ENCODE measurements around the gene MEGF11.

Gene MEGF11

DNA sequence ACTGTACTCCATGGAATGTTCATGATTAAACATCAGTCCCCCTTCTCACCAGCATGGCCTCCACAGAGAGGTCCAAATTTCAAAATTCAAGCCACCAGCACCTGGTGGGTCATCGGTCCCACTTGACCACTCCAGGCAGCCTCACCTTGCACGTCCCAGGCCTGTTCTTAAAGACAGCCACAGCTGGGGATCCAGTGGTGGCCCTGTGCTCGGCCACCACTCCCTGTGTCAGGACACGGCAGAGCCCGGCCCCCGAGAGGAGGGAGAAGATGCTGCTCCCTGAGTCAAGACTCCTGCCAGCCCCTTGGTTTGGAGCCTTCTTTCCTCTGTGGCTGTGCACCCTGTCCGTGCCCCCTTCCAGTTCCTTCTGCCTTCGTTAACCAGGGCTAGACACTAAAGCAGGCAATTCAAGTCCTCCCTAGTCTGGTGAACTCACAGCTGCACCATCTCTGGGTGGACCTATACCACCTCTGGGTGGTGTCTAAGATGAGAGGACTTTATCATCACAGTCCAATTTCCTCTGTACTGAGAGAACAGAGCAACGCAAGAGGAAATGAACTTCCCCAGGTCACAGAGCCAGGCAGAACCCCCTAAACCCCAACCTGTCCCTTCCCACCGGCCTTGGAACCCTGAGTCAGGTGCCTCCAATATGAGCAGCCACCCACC is 97.1 kb downstream of the MEGF11 start:
- in situ Hi-C loops (cut with MboI; ENCODE audit: low sequenced_read_pairs), result no loop called here
- no peaks in the 10 kb centered on the region for H3K4me1 ChIP-seq
- peaks cover 73% of the 10 kb centered on the region for H3K27me3 ChIP-seq (ENCODE audit: low read depth)
- H3K9me3 ChIP-seq, result no peaks in the 10 kb centered on the region
- no peaks in the 10 kb centered on the region for H3K36me3 ChIP-seq (replicated peaks)
- H3K4me3 ChIP-seq, result no peak overlapping the region
- no peak for DNase-seq (ENCODE audit: low spot score in 2 of 2)

DNA sequence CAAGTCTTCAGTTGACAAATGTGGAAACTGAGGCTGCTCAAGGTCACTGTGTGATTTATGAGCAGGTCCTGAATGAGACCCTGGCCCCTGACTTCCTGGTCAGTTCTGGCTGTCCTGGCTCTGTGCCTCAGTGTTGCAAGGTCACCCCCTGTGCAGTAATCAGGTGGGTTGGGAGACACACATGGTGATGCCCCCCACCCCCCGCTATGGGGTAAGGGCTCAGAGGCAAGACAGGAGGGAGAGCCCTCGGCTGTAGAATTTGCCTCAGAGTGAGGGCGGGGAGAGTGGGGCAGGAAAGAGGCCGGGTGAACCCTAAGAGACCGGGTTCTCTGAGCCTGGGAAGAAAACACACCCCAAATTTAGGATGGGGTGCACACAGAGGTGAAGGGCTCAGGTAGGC is 98.5 kb downstream of the MEGF11 start:
- in situ Hi-C loops (cut with MboI; ENCODE audit: low sequenced_read_pairs), result no loop called here
- Histone ChIP-seq H3K4me1 (no peaks in the 10 kb centered on the region), H3K36me3 (replicated peaks) (no peaks in the 10 kb centered on the region), H3K27me3 (ENCODE audit: low read depth) (peaks cover 84% of the 10 kb centered on the region), H3K9me3 (no peaks in the 10 kb centered on the region), H3K4me3 (no peak overlapping the region)
- DNase-seq (ENCODE audit: low spot score in 2 of 2), result no peak

DNA sequence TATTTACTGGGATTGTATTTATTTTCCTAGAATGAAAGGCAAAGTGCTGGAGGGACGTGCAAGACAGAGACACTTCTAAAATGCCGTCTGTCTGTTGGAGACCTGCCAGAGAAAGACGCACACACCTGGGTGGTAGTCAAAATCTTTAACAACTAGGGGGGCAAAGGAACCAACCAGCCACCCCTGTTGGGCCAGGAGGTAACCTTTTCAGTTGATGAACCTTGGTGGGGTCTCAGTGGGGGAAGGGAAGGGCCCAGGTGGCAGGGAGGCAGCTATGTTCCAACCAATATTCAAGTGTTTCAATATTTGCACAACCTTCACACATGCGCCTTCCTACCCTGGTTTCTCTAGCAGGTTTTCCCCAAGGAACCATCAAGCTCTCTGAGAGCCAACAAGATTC is 99.0 kb downstream of the MEGF11 start:
- H3K36me3 ChIP-seq (replicated peaks), result no peaks in the 10 kb centered on the region
- no peaks in the 10 kb centered on the region for H3K4me1 ChIP-seq
- no peak overlapping the region for H3K4me3 ChIP-seq
- H3K9me3 ChIP-seq, result no peaks in the 10 kb centered on the region
- DNase-seq (ENCODE audit: low spot score in 2 of 2), result no peak
- H3K27me3 ChIP-seq (ENCODE audit: low read depth), result peaks cover 88% of the 10 kb centered on the region
- in situ Hi-C loops (cut with MboI; ENCODE audit: low sequenced_read_pairs), result no loop called here

DNA sequence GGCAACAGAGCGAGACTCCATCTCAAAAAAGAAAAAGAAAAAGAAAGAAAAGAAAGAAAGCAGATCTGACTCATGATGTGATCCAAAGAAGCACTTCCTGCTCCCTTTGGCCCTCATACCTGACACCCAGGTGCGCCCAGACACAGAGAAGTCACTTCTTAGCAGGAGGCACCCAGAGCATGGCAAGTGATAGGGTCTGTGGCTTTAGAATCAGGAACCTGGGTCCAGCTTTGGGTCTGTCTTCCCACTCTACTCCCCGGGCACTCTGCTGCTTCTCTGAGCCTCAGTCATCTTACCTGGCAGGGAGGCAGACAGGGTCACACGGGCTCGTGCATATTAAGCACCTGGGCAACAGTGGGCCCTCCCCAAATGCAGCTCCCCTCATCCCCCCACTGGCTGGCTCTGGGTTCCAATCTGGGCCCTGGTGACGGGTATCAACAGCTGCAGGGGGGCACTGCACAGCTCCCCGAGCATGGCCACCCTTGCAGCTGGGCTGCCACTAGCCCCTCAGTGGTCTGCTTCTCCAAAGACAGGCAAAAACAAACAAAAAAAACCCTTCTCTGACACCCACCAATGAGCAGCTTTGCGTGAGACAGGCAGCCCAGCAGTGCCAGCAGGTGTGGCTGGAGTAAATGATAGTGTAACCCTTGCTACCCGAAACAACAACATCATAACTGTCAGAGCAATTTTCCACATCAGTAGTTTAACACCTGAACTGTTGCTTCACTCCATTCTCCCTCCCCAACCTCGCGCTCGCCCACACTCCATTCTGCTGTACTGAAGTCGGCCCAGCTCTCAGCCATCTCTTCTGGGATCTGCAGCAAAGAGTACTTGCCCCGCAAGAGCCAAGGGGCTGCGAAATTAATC is 99.8 kb downstream of the MEGF11 start:
- in situ Hi-C loops (cut with MboI; ENCODE audit: low sequenced_read_pairs), result no loop called here
- Histone ChIP-seq H3K4me1 (no peaks in the 10 kb centered on the region), H3K4me3 (no peak overlapping the region), H3K9me3 (no peaks in the 10 kb centered on the region), H3K27me3 (ENCODE audit: low read depth) (peaks cover 95% of the 10 kb centered on the region), H3K36me3 (replicated peaks) (no peaks in the 10 kb centered on the region)
- no peak for DNase-seq (ENCODE audit: low spot score in 2 of 2)

DNA sequence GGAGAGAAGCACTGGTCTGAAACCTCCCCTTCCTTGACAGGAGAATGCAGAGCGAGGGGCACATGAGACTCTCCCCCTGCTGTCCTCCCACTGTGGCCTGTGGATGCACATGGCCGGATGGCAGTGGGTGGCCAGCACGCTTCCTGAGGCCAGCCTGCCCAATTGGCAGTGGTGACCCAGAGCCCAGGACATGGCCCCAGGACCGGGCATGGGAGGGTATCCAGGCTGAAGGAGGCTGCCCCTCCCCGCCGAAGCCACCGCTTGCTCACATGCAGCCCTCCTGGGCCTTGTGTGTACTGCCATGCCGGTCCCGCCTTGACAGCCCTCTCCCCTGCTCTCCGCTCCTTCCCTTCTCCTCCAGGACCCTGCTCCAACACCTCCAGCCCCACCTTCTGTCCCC is 100.9 kb downstream of the MEGF11 start:
- no peak for DNase-seq (ENCODE audit: low spot score in 2 of 2)
- peaks cover 95% of the 10 kb centered on the region for H3K27me3 ChIP-seq (ENCODE audit: low read depth)
- H3K4me3 ChIP-seq, result no peak overlapping the region
- no peaks in the 10 kb centered on the region for H3K36me3 ChIP-seq (replicated peaks)
- no peaks in the 10 kb centered on the region for H3K4me1 ChIP-seq
- in situ Hi-C loops (cut with MboI; ENCODE audit: low sequenced_read_pairs), result no loop called here
- no peaks in the 10 kb centered on the region for H3K9me3 ChIP-seq

DNA sequence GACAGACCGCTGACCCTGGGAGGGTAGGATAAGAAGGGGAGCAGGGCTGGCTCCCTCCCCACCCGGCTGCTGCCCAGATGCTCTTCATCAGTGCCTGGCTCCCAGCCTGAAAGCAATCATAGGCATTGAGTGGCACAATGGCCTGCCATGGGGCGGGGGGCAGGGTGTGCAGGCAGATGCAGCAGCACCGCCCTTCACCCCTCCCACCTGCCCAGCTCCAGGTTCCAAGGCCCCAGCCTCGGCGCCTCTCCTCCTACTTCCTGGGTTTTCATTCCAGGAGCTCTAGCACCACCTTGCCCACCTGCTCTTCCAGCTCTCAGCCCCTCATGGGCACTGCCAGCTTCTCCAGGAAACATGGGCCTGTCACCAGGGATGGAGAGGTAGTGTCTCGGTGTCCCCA is 101.7 kb downstream of the MEGF11 start:
- DNase-seq (ENCODE audit: low spot score in 2 of 2), result peak in 1 of 2 experiments; percentile 38
- Histone ChIP-seq H3K4me3 (no peak overlapping the region), H3K9me3 (no peaks in the 10 kb centered on the region), H3K27me3 (ENCODE audit: low read depth) (peaks cover 93% of the 10 kb centered on the region), H3K4me1 (no peaks in the 10 kb centered on the region), H3K36me3 (replicated peaks) (no peaks in the 10 kb centered on the region)
- in situ Hi-C loops (cut with MboI; ENCODE audit: low sequenced_read_pairs), result no loop called here

DNA sequence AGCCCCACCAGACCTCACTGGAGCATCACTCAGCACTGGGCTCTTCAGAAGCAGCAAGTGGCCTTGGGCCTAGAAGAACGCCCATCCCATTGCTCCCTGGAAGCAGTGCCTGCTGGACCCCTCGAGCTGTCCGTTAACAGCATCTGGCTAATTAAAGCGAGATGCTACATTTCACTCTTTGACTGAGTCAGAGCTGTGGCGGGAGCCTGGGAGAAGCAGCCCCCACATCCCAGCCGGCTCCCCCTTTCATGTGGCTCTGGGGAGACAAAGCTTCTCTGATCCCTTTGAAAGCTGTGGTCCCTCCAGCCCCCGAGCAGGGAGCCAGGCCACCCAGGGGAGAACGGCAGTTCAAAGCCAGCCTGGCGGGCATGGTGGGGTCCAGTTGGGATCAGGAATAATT is 103.7 kb downstream of the MEGF11 start:
- H3K4me3 ChIP-seq, result no peak overlapping the region
- DNase-seq (ENCODE audit: low spot score in 2 of 2), result no peak
- no peaks in the 10 kb centered on the region; the same call in 1 of the 2 replicates for H3K9me3 ChIP-seq
- H3K36me3 ChIP-seq (replicated peaks), result no peaks in the 10 kb centered on the region
- in situ Hi-C loops (cut with MboI; ENCODE audit: low sequenced_read_pairs), result no loop called here
- H3K27me3 ChIP-seq (ENCODE audit: low read depth), result peaks cover 91% of the 10 kb centered on the region
- no peaks in the 10 kb centered on the region for H3K4me1 ChIP-seq

DNA sequence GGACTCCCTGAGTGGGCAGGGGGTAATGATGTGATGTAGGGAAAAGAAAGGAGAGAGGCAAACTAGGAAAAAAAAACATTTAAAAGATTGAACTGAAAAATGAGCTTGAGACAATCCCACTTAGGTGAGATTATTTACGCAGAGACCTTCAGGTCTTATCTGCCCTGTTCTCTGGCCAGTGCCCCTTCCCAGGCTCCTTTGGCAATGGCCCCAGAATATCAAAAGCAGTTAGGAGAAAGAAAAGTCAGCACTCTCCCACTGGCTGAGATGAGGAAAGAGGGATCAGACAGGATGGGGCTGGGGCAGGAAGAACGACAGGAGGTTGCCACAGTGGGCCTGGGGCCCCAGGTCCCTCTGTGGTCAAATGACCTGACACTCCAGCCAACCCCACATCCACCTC is 105.4 kb downstream of the MEGF11 start:
- Histone ChIP-seq H3K27me3 (ENCODE audit: low read depth) (peaks cover 84% of the 10 kb centered on the region), H3K4me1 (no peaks in the 10 kb centered on the region), H3K36me3 (replicated peaks) (no peaks in the 10 kb centered on the region), H3K9me3 (no peaks in the 10 kb centered on the region; the same call in 1 of the 2 replicates), H3K4me3 (no peak overlapping the region)
- DNase-seq (ENCODE audit: low spot score in 2 of 2), result no peak
- in situ Hi-C loops (cut with MboI; ENCODE audit: low sequenced_read_pairs), result no loop called here

DNA sequence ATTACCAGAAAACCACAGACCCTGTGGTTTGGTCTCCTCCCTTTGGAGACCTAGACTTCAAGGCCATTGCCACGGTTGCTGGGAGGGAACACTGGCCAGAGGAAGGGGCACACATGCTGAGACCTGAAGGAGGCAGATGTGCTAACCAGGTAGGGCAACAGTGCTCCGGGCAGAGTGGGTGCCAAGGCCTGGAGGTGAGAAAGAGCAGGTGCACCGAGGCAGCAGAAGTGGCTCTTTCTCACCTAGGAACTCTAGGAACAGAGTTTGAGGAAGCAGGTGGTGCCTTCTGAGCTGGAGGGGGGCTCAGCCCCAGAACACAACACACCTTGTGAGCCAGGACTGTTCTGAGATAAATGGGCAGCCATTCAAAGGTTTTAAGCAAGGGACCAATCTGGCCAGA is 106.1 kb downstream of the MEGF11 start:
- in situ Hi-C loops (cut with MboI; ENCODE audit: low sequenced_read_pairs), result no loop called here
- Histone ChIP-seq H3K27me3 (ENCODE audit: low read depth) (peaks cover 82% of the 10 kb centered on the region), H3K4me3 (no peak overlapping the region), H3K9me3 (no peaks in the 10 kb centered on the region; the same call in 1 of the 2 replicates), H3K36me3 (replicated peaks) (no peaks in the 10 kb centered on the region), H3K4me1 (no peaks in the 10 kb centered on the region)
- DNase-seq (ENCODE audit: low spot score in 2 of 2), result no peak

DNA sequence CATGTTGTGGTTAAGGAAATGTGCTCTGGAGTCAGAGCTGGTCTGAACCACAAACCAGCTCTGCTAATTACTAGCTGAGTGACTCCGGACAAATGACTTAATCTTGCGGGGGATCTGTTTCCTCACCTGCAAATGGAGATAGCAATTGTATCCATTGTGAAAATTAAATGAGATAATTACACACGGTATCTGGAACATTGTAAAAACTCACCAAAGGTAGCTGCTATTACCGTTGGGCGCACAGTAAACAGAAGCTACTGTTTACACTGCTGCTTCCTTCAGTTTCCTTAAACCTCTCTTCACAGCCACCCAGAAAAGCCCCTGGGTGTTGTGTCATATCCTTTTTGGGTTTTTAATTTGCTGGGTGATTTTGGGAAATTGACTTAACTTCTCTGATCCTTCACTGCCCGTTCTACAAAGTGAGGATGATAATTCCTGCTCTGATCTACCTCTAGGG is 107.8 kb downstream of the MEGF11 start:
- DNase-seq (ENCODE audit: low spot score in 2 of 2), result no peak
- in situ Hi-C loops (cut with MboI; ENCODE audit: low sequenced_read_pairs), result no loop called here
- H3K4me3 ChIP-seq, result no peak overlapping the region
- H3K27me3 ChIP-seq (ENCODE audit: low read depth), result peaks cover 74% of the 10 kb centered on the region
- H3K4me1 ChIP-seq, result no peaks in the 10 kb centered on the region
- no peaks in the 10 kb centered on the region for H3K36me3 ChIP-seq (replicated peaks)
- H3K9me3 ChIP-seq, result no peaks in the 10 kb centered on the region; the same call in 1 of the 2 replicates

DNA sequence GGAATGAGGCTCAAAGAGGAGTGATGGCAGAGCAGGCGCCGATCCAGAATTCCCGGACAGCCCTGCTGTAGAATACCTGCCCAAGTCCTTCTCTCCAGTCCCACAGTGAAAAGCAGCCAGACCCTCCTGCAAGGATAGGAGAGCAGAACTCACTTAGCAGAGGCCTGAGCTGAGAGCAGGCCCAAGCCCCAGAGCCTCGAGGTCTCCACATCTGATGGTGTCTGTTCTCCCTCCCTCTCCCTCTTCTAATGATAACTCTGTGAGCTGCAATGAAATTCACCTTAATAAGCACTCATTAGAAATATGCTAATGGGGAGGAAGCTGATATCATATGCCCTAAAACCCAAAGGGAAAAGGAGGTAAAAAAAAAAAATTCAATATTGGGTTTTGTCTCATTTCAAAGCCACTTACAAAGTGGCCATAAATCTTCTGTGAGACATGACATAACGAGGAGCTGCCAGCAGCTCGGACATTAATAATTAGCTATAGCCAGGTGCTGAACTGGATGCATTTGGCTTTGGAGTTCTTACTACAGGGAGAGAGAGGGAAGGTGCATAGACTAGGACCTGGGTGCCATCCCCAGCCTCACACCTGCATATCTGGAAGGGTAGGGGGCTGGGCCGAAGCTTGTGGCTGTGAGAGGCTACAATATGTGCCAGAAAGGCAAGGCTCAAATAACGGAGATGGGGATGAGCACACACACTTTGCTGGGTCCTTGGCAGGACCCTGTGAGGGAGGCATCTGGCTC is 108.4 kb downstream of the MEGF11 start:
- Histone ChIP-seq H3K9me3 (no peaks in the 10 kb centered on the region; the same call in 1 of the 2 replicates), H3K4me1 (no peaks in the 10 kb centered on the region), H3K36me3 (replicated peaks) (no peaks in the 10 kb centered on the region), H3K4me3 (no peak overlapping the region), H3K27me3 (ENCODE audit: low read depth) (peaks cover 74% of the 10 kb centered on the region)
- no peak for DNase-seq (ENCODE audit: low spot score in 2 of 2)
- in situ Hi-C loops (cut with MboI; ENCODE audit: low sequenced_read_pairs), result no loop called here

DNA sequence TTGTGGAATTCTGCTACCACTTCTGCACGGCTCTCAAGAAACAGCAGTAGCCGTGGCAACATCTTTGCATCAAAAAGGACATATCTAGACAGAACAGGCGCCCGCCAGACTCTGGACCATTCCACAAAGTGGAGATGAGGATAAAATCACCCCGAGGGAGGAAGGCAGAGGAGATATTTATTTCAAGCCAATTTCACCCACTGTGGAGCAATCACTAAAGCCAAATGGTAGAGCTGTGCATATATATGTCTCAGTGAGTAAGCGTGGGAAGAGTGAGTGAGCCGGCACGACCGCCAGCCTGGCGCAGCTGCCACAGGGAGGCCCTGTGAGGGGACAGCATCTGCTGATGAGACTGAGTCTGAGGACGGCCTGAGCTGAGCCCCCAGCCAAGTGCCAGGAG is 111.3 kb downstream of the MEGF11 start:
- in situ Hi-C loops (cut with MboI; ENCODE audit: low sequenced_read_pairs), result no loop called here
- H3K4me3 ChIP-seq, result no peak overlapping the region
- no peaks in the 10 kb centered on the region for H3K36me3 ChIP-seq (replicated peaks)
- no peak for DNase-seq (ENCODE audit: low spot score in 2 of 2)
- peaks cover 70% of the 10 kb centered on the region for H3K27me3 ChIP-seq (ENCODE audit: low read depth)
- H3K4me1 ChIP-seq, result no peaks in the 10 kb centered on the region
- no peaks in the 10 kb centered on the region; the same call in 1 of the 2 replicates for H3K9me3 ChIP-seq

DNA sequence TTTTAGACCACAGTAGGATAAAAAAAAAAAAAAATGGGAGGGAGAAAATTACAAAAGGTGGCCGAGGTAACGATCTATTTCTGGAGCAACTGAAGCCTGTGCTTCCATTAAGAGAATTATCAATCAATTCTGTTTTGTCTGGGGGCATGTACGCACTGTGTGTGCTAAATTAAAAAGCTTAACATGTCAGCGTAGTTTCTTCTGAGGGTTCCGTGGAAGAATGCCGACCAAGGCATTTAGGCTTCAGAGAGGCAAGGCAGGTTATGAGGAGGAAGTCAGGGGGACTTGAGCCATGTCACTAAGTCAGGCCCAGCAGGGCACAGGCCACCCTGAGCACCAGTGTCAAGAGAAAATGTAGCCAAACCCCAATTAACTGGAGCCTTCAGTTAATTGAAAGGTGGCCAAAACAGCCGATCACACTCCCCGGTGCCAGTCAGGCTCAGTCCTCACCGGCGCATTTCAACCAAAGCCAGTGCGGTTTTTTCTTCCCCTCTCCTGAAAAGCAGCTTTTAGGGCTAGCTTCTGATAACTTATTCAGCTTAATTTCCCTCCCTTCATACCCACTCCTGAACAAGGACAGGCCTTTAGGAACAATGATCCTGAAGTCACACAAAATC is 113.9 kb downstream of the MEGF11 start:
- in situ Hi-C loops (cut with MboI; ENCODE audit: low sequenced_read_pairs), result no loop called here
- Histone ChIP-seq H3K9me3 (no peaks in the 10 kb centered on the region), H3K27me3 (ENCODE audit: low read depth) (peaks cover 73% of the 10 kb centered on the region), H3K4me3 (no peak overlapping the region), H3K36me3 (replicated peaks) (no peaks in the 10 kb centered on the region), H3K4me1 (no peaks in the 10 kb centered on the region)
- DNase-seq (ENCODE audit: low spot score in 2 of 2), result no peak
